Esophagus muscularis mucosa (tissue), 4 donors: ENCODE measurements around the gene TCTN1. TPM values are rescaled to one million over a fixed set of nuclear protein-coding genes. Genes with fewer than 3 reads are reported as not detected.

ENCODE experiments used
- DNase-seq: peaks from one replicate; pipeline ENCODE4 v3.0.0-alpha.2; 2017; ENCODE audit errors: extremely low spot score
- H3K27ac ChIP-seq, 4 donors: fragments of 200-600 bp; sonication (generic); replicated peaks in 1 of 4; 1 replicate in 3 of 4; 2 replicates in 1 of 4; pipeline ENCODE4 v1.5.1; 2016 to 2019; ENCODE audit warnings: mild to moderate bottlenecking in 1 of 4
- H3K27me3 ChIP-seq, 4 donors: fragments of 200-600 bp; sonication (generic); one replicate each; pipeline versions ENCODE4 v1.5.1 to v1.6.0; 2016 to 2019
- H3K36me3 ChIP-seq, 4 donors: fragments of 200-600 bp; sonication (generic); one replicate each; pipeline ENCODE4 v1.5.1; 2016 to 2019
- H3K4me1 ChIP-seq, 4 donors: fragments of 200-600 bp; sonication (generic); one replicate each; pipeline ENCODE4 v1.5.1; 2016 to 2019
- H3K4me3 ChIP-seq, 4 donors: fragments of 200-600 bp; sonication (generic); 1 replicate in 2 of 4; 2 replicates in 2 of 4; pipeline ENCODE4 v1.5.1; 2016 to 2019; ENCODE audit warnings: mild to moderate bottlenecking in 4 of 4, moderate library complexity in 1 of 4
- H3K9me3 ChIP-seq, 4 donors: fragments of 200-600 bp; sonication (generic); 1 replicate in 3 of 4; 2 replicates in 1 of 4; pipeline ENCODE4 v1.5.1; 2016 to 2019
- CTCF ChIP-seq, 3 experiments: fragments of 200-600 bp in 2 of 3; fragments of 450-650 bp in 1 of 3; sonication (generic) in 2 of 3; IDR thresholded peaks; one replicate each; pipeline ENCODE4 v1.5.1; 2017 to 2019; ENCODE audit warnings: antibody characterized with exemption in 3 of 3, mild to moderate bottlenecking in 2 of 3, moderate library complexity in 1 of 3
- EP300 ChIP-seq: sonication (generic); formaldehyde crosslinking; IDR thresholded peaks from one replicate; pipeline ENCODE4 v1.6.1; 2017; ENCODE audit warnings: antibody characterized with exemption
- POLR2A ChIP-seq: fragments of 450-650 bp; IDR thresholded peaks from one replicate; pipeline ENCODE4 v1.6.1; 2017; ENCODE audit warnings: antibody characterized with exemption, moderate library complexity, mild to moderate bottlenecking, low read depth
- POLR2AphosphoS5 ChIP-seq, 2 donors: sonication (generic); formaldehyde crosslinking; IDR thresholded peaks; one replicate each; pipeline ENCODE4 v1.6.1; 2017; ENCODE audit warnings: antibody characterized with exemption in 2 of 2
- WGBS: methylation state at CpG from one replicate; pipeline ENCODE4 v1.1.5; 2018; 5-methylcytosine and 5-hydroxymethylcytosine counted together
- intact Hi-C: fragments of 100-400 bp; cut with DNase I; formaldehyde crosslinking; loops from one replicate; pipeline ENCODE4 v1.15.1; 2023
- total RNA-seq, 4 donors: library from RNA; depleted of rRNA; stranded (reverse); fragments of >200 nt; gene quantifications; one replicate each; pipeline versions ENCODE4 v1.1.0 to v1.2.1, GENCODE V29; 2016

Gene TCTN1
- total RNA-seq, 4 donors from 2014 or later = 17.4 to 26.2 (median 21.4) TPM

- Histone ChIP-seq H3K27me3 (no peaks in the 10 kb centered on the region), H3K27ac (peak within 1 kb of the TSS; percentile 60 to 79 (median 70)), H3K4me1 (peaks cover 14 to 28% (median 26%) of the 10 kb centered on the region in 4 donors), H3K36me3 (no peaks in the 10 kb centered on the region), H3K9me3 (no peaks in the 10 kb centered on the region), H3K4me3 (peak within 1 kb of the TSS; percentile 60 to 70 (median 68))
- intact Hi-C loops = no loop called here
- 28% methylated on average over 4 of the region's 64 CpGs for WGBS
- no peak for TF ChIP-seq EP300
- no peak for TF ChIP-seq POLR2A
- no peak for TF ChIP-seq POLR2AphosphoS5 (IDR thresholded peaks at IDR 0.05)
- DNase-seq = no peak
These were observed 74.7 kb downstream of the TCTN1 start, which contains the start of gene HVCN1 for GRCh38 chr12:110688446-110689280. Gene HVCN1, minus strand, starts transcription at chr12:110689115. Its CDS starts 5,870 bp downstream, at chr12:110683245.

- Histone ChIP-seq H3K4me3 (peak overlapping the region; percentile 60 to 70 (median 68)), H3K36me3 (no peaks in the 10 kb centered on the region), H3K27ac (peak overlapping the region; percentile 60 to 79 (median 70)), H3K4me1 (peaks cover 14 to 29% (median 27%) of the 10 kb centered on the region in 4 donors), H3K9me3 (no peaks in the 10 kb centered on the region), H3K27me3 (no peaks in the 10 kb centered on the region)
- WGBS = 13% methylated on average over 14 of the region's 38 CpGs
- intact Hi-C loops = loop anchor here (10.0 kb wide), 1 partner anchor 235 kb away; the partner anchor contains the start of gene ARPC3
- TF ChIP-seq POLR2AphosphoS5 (IDR thresholded peaks at IDR 0.05) (peak in 1 of 2 donors; percentile 11), POLR2A (no peak)
- no peak for DNase-seq
These were observed 75.6 kb downstream of the TCTN1 start for GRCh38 chr12:110689281-110690126.

- Histone ChIP-seq H3K27me3 (no peaks in the 10 kb centered on the region), H3K36me3 (no peaks in the 10 kb centered on the region), H3K4me3 (no peak overlapping the region), H3K27ac (peak overlapping the region; percentile 60 to 79 (median 70)), H3K9me3 (no peaks in the 10 kb centered on the region), H3K4me1 (peaks cover 18 to 29% (median 27%) of the 10 kb centered on the region in 4 donors)
- no peak for DNase-seq
- WGBS = 92% methylated on average over 2 of the region's 4 CpGs
- TF ChIP-seq POLR2AphosphoS5 (IDR thresholded peaks at IDR 0.05) (no peak), CTCF (IDR thresholded peaks at IDR 0.05) (no peak), EP300 (no peak)
- intact Hi-C loops = loop anchor here (10.0 kb wide), 1 partner anchor 235 kb away; the partner anchor contains the start of gene ARPC3
These were observed 76.2 kb downstream of the TCTN1 start for GRCh38 chr12:110690127-110690430.

- Histone ChIP-seq H3K4me3 (no peak overlapping the region), H3K9me3 (no peaks in the 10 kb centered on the region), H3K4me1 (peaks cover 19 to 26% (median 24%) of the 10 kb centered on the region in 4 donors), H3K27me3 (no peaks in the 10 kb centered on the region), H3K36me3 (no peaks in the 10 kb centered on the region), H3K27ac (peak overlapping the region in 1 of 4 donors; percentile 8)
- WGBS = 75% methylated on average over 7 of the region's 7 CpGs
- intact Hi-C loops = loop anchor here (10.0 kb wide), 1 partner anchor 239 kb away; the partner anchor contains the start of gene ARPC3
- TF ChIP-seq CTCF (IDR thresholded peaks at IDR 0.05) (no peak), POLR2A (no peak)
- no peak for DNase-seq
These were observed 79.8 kb downstream of the TCTN1 start for GRCh38 chr12:110693731-110694130.

- Histone ChIP-seq H3K4me1 (peaks cover 23 to 26% (median 25%) of the 10 kb centered on the region in 4 donors), H3K4me3 (no peak overlapping the region), H3K36me3 (no peaks in the 10 kb centered on the region), H3K9me3 (no peaks in the 10 kb centered on the region), H3K27me3 (no peaks in the 10 kb centered on the region), H3K27ac (peak overlapping the region in 2 of 4 donors; percentile 8 to 34)
- 73% methylated on average over 11 of the region's 12 CpGs for WGBS
- intact Hi-C loops = loop anchor here (10.0 kb wide), 1 partner anchor 240 kb away; the partner anchor contains the start of gene ARPC3
- TF ChIP-seq CTCF (IDR thresholded peaks at IDR 0.05) = no peak
- TF ChIP-seq POLR2A = no peak
- TF ChIP-seq EP300 = no peak
- no peak for DNase-seq
These were observed 80.5 kb downstream of the TCTN1 start for GRCh38 chr12:110694330-110694901.
